Tibial nerve (tissue), 4 donors: ENCODE data around the gene USP48. TPM values are rescaled to one million over a fixed set of nuclear protein-coding genes. Genes with fewer than 3 reads are reported as not detected.
"Not testable (repeated sequence)": the region's sequence is repeated elsewhere in the genome, so short reads cannot be mapped to it uniquely, and the experiment has no call there.

ENCODE experiments used
- DNase-seq, 2 donors: peaks; one replicate each; pipeline ENCODE4 v3.0.0-alpha.2; 2019; ENCODE audit warnings: low spot score in 2 of 2
- H3K27ac ChIP-seq, 4 donors: fragments of 200-600 bp; sonication (generic) in 3 of 4; one replicate each; pipeline ENCODE4 v1.5.1; 2017 to 2019; ENCODE audit warnings: mild to moderate bottlenecking in 1 of 4
- H3K27me3 ChIP-seq, 2 donors: fragments of 200-600 bp; sonication (generic) in 1 of 2; one replicate each; pipeline versions ENCODE4 v1.5.1 to v1.6.0; 2017 to 2019
- H3K36me3 ChIP-seq, 3 donors: fragments of 200-600 bp; sonication (generic); one replicate each; pipeline ENCODE4 v1.5.1; 2018 to 2019
- H3K4me1 ChIP-seq, 4 donors: fragments of 200-600 bp; sonication (generic) in 3 of 4; one replicate each; pipeline ENCODE4 v1.5.1; 2017 to 2019
- H3K4me3 ChIP-seq, 4 donors: fragments of 200-600 bp; sonication (generic) in 3 of 4; one replicate each; pipeline ENCODE4 v1.5.1; 2017 to 2019; ENCODE audit warnings: mild to moderate bottlenecking in 1 of 4, moderate library complexity in 1 of 4
- H3K9me3 ChIP-seq, 4 donors: fragments of 200-600 bp; sonication (generic) in 3 of 4; one replicate each; pipeline ENCODE4 v1.5.1; 2017 to 2019
- CTCF ChIP-seq, 5 experiments: fragments of 200-600 bp in 3 of 5; fragments of 450-650 bp in 2 of 5; sonication (generic) in 3 of 5; IDR thresholded peaks; one replicate each; pipeline ENCODE4 v1.5.1; 2016 to 2019; ENCODE audit warnings: antibody characterized with exemption in 5 of 5, mild to moderate bottlenecking in 3 of 5, moderate library complexity in 2 of 5
- EP300 ChIP-seq, 2 donors: sonication (generic); formaldehyde crosslinking; IDR thresholded peaks; one replicate each; pipeline ENCODE4 v1.6.1; 2017; ENCODE audit warnings: antibody characterized with exemption in 2 of 2, mild to moderate bottlenecking in 1 of 2
- POLR2A ChIP-seq, 2 donors: fragments of 450-650 bp; IDR thresholded peaks; one replicate each; pipeline ENCODE4 v1.6.1; 2017; ENCODE audit warnings: antibody characterized with exemption in 2 of 2, mild to moderate bottlenecking in 2 of 2, moderate library complexity in 2 of 2
- WGBS, 2 donors: methylation state at CpG; one replicate each; pipeline ENCODE4 v1.1.5; 2018; 5-methylcytosine and 5-hydroxymethylcytosine counted together
- total RNA-seq, 4 donors: library from RNA; depleted of rRNA; stranded (reverse); fragments of >200 nt; gene quantifications; one replicate each; pipeline ENCODE4 v1.1.0, GENCODE V29; 2016

The USP48 gene
- total RNA-seq, 4 donors from 2014 or later, result 51.1 to 65.9 (median 58.7) TPM

GRCh38 chr1:21781815-21782348, 1.1 kb downstream of the USP48 start:
- 1% methylated on average over 17 of the region's 17 CpGs for WGBS, 2 donors
- H3K4me3 ChIP-seq, result peak overlapping the region; percentile 91 to 99 (median 95)
- H3K27ac ChIP-seq, result peak overlapping the region; percentile 99 to 100 (median 100)
- no peaks in the 10 kb centered on the region for H3K9me3 ChIP-seq
- no peaks in the 10 kb centered on the region for H3K36me3 ChIP-seq
- DNase-seq, result no peak
- TF ChIP-seq EP300 (IDR thresholded peaks at IDR 0.05), result no peak
- no peak for TF ChIP-seq POLR2A (IDR thresholded peaks at IDR 0.05)
- TF ChIP-seq CTCF (IDR thresholded peaks at IDR 0.05), result no peak
- H3K4me1 ChIP-seq, result peaks cover 5 to 35% (median 14%) of the 10 kb centered on the region in 4 donors
- no peaks in the 10 kb centered on the region for H3K27me3 ChIP-seq

GRCh38 chr1:21779613-21780521, 3.1 kb downstream of the USP48 start:
- Histone ChIP-seq H3K9me3 (no peaks in the 10 kb centered on the region), H3K27ac (no peak overlapping the region), H3K4me3 (no peak overlapping the region), H3K4me1 (peaks cover 5 to 49% (median 21%) of the 10 kb centered on the region in 4 donors), H3K27me3 (no peaks in the 10 kb centered on the region), H3K36me3 (no peaks in the 10 kb centered on the region)
- TF ChIP-seq EP300 (IDR thresholded peaks at IDR 0.05), result no peak
- TF ChIP-seq POLR2A (IDR thresholded peaks at IDR 0.05), result no peak
- no peak for TF ChIP-seq CTCF (IDR thresholded peaks at IDR 0.05)
- 86 to 87% methylated on average over 12 of the region's 12 CpGs for WGBS, 2 donors
- no peak for DNase-seq

- 93 to 97% methylated on average over 2 of the region's 2 CpGs for WGBS, 2 donors
- Histone ChIP-seq H3K9me3 (no peaks in the 10 kb centered on the region), H3K27me3 (no peaks in the 10 kb centered on the region), H3K36me3 (no peaks in the 10 kb centered on the region), H3K4me3 (no peak overlapping the region), H3K27ac (no peak overlapping the region), H3K4me1 (peaks cover 5 to 53% (median 24%) of the 10 kb centered on the region in 4 donors)
- TF ChIP-seq CTCF (IDR thresholded peaks at IDR 0.05) (no peak), POLR2A (IDR thresholded peaks at IDR 0.05) (no peak), EP300 (IDR thresholded peaks at IDR 0.05) (no peak)
- no peak for DNase-seq
Observed at GRCh38 chr1:21778405-21778727, 4.6 kb downstream of the USP48 start.

GRCh38 chr1:21776925-21777324, 6.0 kb downstream of the USP48 start:
- not testable (repeated sequence) for H3K9me3 ChIP-seq, DNase-seq, H3K27me3 ChIP-seq, H3K36me3 ChIP-seq, H3K27ac ChIP-seq, H3K4me3 ChIP-seq
- peaks cover 5 to 54% (median 23%) of the 10 kb centered on the region in 4 donors for H3K4me1 ChIP-seq
- 63 to 75% methylated on average over 5 of the region's 5 CpGs for WGBS, 2 donors

GRCh38 chr1:21775985-21776562, 6.9 kb downstream of the USP48 start:
- Histone ChIP-seq H3K9me3 (no peaks in the 10 kb centered on the region), H3K27me3 (no peaks in the 10 kb centered on the region), H3K4me3 (no peak overlapping the region), H3K4me1 (peaks cover 0 to 46% (median 15%) of the 10 kb centered on the region in 4 donors), H3K27ac (peak overlapping the region in 1 of 4 donors; percentile 52), H3K36me3 (no peaks in the 10 kb centered on the region)
- no peak for DNase-seq
- TF ChIP-seq EP300 (IDR thresholded peaks at IDR 0.05) (no peak), POLR2A (IDR thresholded peaks at IDR 0.05) (no peak), CTCF (IDR thresholded peaks at IDR 0.05) (no peak)
